Liver (tissue), 3 donors: ENCODE measurements around the gene CCL22.

ENCODE experiments used
- FOXA1 ChIP-seq: IDR thresholded peaks from 2 replicates; pipeline ENCODE4 v1.6.1; 2016; ENCODE audit warnings: antibody characterized with exemption
- HNF4G ChIP-seq: IDR thresholded peaks from 2 replicates; pipeline ENCODE4 v1.6.1; 2016; ENCODE audit warnings: antibody characterized with exemption
- JUND ChIP-seq, 2 donors: IDR thresholded peaks; 2 replicates each; pipeline ENCODE4 v1.6.1; 2016; ENCODE audit warnings: antibody characterized with exemption in 2 of 2
- SP1 ChIP-seq: IDR thresholded peaks from 2 replicates; pipeline ENCODE4 v1.6.1; 2018; ENCODE audit warnings: antibody characterized with exemption, mild to moderate bottlenecking
- TF ChIP-seq, protein P1 (sequence below): fragments of 150-350 bp; IDR thresholded peaks from 2 replicates; pipeline ENCODE4 v1.5.1; 2017; ENCODE audit warnings: improper control_type of control experiment, low read depth, low read length; ENCODE audit not compliant: missing input control
- TF ChIP-seq, protein P2 (sequence below): IDR thresholded peaks from 2 replicates; pipeline ENCODE4 v1.6.1; 2016; ENCODE audit warnings: antibody characterized with exemption
- TF ChIP-seq, protein P3 (sequence below): IDR thresholded peaks from 2 replicates; pipeline ENCODE4 v1.6.1; 2016; ENCODE audit warnings: antibody characterized with exemption, mild to moderate bottlenecking
- donor health status: healthy.
- donor health status: healthy.

DNA sequence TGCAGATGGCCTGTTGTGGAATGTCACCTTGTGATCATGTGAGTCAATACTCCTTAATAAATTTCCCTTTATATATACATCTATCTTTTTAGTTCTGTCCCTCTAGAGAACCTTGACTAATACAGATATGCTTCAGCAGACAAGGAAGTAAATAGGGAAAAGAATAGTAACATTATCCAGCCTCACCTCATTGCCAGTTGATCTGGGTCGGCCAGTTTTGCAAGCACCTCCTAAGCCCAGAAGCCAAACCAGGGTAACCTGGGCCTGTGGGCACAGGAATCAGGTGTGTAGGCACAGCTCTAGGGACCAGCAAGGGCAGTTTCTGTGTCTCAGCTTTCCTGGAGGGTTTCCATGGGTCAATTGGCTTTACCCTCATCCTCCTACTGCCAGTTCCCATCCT, 34.1 kb downstream of the CCL22 start:
- TF ChIP-seq, protein P1, sequence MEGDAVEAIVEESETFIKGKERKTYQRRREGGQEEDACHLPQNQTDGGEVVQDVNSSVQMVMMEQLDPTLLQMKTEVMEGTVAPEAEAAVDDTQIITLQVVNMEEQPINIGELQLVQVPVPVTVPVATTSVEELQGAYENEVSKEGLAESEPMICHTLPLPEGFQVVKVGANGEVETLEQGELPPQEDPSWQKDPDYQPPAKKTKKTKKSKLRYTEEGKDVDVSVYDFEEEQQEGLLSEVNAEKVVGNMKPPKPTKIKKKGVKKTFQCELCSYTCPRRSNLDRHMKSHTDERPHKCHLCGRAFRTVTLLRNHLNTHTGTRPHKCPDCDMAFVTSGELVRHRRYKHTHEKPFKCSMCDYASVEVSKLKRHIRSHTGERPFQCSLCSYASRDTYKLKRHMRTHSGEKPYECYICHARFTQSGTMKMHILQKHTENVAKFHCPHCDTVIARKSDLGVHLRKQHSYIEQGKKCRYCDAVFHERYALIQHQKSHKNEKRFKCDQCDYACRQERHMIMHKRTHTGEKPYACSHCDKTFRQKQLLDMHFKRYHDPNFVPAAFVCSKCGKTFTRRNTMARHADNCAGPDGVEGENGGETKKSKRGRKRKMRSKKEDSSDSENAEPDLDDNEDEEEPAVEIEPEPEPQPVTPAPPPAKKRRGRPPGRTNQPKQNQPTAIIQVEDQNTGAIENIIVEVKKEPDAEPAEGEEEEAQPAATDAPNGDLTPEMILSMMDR = no peak
- TF ChIP-seq FOXA1 (no peak), JUND (IDR thresholded peaks at IDR 0.05) (no peak), HNF4G (no peak), SP1 (no peak)
- TF ChIP-seq, protein P2, sequence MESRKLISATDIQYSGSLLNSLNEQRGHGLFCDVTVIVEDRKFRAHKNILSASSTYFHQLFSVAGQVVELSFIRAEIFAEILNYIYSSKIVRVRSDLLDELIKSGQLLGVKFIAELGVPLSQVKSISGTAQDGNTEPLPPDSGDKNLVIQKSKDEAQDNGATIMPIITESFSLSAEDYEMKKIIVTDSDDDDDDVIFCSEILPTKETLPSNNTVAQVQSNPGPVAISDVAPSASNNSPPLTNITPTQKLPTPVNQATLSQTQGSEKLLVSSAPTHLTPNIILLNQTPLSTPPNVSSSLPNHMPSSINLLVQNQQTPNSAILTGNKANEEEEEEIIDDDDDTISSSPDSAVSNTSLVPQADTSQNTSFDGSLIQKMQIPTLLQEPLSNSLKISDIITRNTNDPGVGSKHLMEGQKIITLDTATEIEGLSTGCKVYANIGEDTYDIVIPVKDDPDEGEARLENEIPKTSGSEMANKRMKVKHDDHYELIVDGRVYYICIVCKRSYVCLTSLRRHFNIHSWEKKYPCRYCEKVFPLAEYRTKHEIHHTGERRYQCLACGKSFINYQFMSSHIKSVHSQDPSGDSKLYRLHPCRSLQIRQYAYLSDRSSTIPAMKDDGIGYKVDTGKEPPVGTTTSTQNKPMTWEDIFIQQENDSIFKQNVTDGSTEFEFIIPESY = no peak
- TF ChIP-seq, protein P3, sequence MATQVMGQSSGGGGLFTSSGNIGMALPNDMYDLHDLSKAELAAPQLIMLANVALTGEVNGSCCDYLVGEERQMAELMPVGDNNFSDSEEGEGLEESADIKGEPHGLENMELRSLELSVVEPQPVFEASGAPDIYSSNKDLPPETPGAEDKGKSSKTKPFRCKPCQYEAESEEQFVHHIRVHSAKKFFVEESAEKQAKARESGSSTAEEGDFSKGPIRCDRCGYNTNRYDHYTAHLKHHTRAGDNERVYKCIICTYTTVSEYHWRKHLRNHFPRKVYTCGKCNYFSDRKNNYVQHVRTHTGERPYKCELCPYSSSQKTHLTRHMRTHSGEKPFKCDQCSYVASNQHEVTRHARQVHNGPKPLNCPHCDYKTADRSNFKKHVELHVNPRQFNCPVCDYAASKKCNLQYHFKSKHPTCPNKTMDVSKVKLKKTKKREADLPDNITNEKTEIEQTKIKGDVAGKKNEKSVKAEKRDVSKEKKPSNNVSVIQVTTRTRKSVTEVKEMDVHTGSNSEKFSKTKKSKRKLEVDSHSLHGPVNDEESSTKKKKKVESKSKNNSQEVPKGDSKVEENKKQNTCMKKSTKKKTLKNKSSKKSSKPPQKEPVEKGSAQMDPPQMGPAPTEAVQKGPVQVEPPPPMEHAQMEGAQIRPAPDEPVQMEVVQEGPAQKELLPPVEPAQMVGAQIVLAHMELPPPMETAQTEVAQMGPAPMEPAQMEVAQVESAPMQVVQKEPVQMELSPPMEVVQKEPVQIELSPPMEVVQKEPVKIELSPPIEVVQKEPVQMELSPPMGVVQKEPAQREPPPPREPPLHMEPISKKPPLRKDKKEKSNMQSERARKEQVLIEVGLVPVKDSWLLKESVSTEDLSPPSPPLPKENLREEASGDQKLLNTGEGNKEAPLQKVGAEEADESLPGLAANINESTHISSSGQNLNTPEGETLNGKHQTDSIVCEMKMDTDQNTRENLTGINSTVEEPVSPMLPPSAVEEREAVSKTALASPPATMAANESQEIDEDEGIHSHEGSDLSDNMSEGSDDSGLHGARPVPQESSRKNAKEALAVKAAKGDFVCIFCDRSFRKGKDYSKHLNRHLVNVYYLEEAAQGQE = no peak
